ENCODE measurements around the gene IHH.

The IHH gene

DNA sequence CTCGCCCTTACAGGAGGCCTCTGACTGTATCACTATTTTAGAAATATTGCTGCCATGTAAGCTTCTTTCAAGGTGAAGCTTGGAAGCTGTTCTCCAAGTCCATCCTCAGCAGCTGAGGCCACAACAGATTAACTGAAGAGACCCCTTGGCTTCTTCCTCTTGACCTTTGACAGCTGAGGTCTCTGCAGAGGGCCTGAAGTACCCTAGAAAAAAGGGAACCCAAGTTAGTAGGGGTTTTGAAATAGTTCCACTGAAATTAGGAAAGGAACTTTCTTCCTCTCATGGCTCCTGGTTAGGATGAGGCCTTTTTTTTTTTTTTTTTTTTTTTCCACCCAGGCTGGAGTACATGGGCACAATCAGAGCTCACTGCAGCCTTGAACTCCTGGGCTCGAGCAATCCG is 15.5 kb upstream of the IHH start:
- no peak for DNase-seq (ENCODE audit: low read depth)
- H3K4me3 ChIP-seq (ENCODE audit: low read length): no peak overlapping the region
- TF ChIP-seq, protein P1, sequence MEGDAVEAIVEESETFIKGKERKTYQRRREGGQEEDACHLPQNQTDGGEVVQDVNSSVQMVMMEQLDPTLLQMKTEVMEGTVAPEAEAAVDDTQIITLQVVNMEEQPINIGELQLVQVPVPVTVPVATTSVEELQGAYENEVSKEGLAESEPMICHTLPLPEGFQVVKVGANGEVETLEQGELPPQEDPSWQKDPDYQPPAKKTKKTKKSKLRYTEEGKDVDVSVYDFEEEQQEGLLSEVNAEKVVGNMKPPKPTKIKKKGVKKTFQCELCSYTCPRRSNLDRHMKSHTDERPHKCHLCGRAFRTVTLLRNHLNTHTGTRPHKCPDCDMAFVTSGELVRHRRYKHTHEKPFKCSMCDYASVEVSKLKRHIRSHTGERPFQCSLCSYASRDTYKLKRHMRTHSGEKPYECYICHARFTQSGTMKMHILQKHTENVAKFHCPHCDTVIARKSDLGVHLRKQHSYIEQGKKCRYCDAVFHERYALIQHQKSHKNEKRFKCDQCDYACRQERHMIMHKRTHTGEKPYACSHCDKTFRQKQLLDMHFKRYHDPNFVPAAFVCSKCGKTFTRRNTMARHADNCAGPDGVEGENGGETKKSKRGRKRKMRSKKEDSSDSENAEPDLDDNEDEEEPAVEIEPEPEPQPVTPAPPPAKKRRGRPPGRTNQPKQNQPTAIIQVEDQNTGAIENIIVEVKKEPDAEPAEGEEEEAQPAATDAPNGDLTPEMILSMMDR (conservative IDR thresholded peaks at IDR 0.05; ENCODE audit: low read depth, low read length): no peak

DNA sequence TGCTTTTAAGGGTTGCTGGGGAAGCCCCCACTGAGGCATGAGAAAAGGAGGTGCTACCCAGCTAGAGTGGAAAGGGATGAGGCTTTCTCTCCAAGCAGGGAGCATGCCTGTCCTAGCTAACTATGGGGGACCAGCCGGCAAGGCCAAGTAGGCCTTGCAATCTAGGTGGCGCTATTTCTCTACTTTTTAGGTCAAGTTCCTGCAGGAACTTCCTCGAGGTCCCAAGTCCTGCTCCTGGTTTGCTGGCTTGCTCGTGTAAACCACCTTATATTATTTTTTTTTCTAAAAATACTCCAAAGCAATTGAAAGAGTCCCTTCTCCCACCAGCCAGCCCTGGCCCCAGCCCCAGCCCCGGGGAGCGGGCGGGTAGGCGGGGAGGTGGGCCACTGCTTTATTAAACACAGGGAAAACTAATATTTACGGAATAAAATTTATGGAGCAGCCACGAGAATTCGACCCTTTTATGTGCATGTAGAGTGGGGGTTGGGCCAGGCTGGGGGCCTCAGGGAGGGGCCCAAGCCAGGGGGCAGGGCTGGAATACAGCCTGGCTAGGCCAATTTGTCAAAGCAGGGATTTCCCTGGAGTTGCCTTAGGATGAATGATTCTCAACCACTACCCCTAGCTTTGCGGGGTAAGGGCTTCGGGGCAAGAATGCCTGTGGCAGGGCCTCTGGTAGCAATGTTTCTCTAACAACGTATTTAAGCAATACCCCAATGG is 12.8 kb upstream of the IHH start:
- TF ChIP-seq, protein P1 (conservative IDR thresholded peaks at IDR 0.05; ENCODE audit: low read depth, low read length): peak; percentile 65
- DNase-seq (ENCODE audit: low read depth): peak; percentile 9
- no peak overlapping the region for H3K4me3 ChIP-seq (ENCODE audit: low read length)

DNA sequence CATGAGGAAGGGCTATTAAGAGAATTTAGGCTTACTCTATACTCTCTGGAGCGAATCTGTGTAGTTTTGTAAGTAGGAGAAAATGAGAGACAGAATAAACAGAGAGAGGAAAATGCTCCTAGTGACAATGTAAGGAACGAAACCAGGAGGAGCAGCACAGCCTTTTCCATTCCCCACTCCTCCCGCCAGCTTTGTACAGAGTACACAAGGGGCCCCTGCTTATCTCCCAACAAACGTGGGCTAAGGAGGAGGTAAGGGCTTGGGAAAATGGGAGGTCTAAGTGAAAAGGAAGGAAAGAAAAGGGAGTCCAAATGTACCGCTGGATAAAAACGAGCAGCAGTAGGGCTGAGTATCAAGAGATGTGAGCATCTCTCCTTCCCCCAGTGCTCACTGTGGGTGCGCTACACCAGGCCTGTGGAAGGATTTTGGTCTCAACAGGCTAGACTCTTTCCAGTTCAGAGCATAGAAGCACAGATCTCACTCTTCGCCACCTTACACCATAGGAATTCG is 12.1 kb upstream of the IHH start:
- TF ChIP-seq, protein P1 (conservative IDR thresholded peaks at IDR 0.05; ENCODE audit: low read depth, low read length): no peak
- H3K4me3 ChIP-seq (ENCODE audit: low read length): no peak overlapping the region
- DNase-seq (ENCODE audit: low read depth): no peak

DNA sequence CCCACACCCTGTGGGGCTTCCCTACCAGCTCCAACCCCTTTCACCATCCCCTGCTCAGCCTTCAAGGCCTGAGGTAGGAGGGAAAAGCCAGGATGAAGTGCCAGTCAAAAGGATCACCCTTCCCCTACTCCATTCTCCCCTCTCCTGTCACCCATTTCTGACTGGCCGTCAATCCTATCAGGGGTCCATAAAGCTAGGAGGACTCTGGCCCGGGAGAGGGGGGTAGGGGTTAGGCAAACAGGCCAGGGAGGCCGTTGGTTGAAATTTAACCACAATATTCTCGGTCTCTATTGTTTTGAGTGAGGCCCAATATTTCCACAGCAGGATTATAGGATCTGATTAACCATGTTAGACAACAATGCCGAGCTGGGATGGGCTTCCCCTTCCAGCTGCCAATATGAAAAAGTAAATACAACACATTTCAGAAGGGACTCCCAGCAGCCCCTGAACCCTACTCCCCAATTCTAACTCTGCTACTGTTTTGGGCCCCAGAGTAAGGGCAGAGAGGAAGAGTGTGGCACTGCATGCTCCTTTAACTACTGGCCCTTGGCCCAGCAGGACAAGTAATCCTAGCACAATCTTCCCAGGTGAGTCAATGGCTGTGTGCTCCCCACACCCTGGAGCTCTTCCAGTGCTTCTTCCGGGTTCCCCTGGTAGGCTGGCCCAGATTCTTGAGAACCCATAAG is 10.6 kb upstream of the IHH start:
- H3K4me3 ChIP-seq (ENCODE audit: low read length): no peak overlapping the region
- no peak for DNase-seq (ENCODE audit: low read depth)
- TF ChIP-seq, protein P1 (conservative IDR thresholded peaks at IDR 0.05; ENCODE audit: low read depth, low read length): no peak

DNA sequence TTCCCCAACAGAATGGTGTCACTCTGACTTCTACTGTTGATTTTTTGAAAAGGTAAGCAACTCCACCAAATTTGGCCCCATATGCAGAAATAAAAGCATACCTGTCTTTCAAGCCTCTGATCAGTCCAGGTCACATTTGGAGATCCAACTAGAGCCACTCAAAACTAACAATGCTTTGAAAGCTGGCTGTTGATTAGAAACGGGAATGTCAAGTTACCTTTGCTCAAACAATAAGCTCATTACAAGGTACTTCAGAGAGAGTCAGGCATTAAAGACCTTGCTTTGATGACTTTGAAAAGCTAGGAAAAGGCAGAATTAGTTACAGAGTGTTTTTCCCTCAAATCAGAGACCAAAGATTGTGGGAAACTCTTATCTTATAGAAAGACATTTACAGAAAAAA is 4.8 kb upstream of the IHH start:
- H3K4me3 ChIP-seq (ENCODE audit: low read length): no peak overlapping the region
- no peak for DNase-seq (ENCODE audit: low read depth)
- TF ChIP-seq, protein P1 (conservative IDR thresholded peaks at IDR 0.05; ENCODE audit: low read depth, low read length): no peak

DNA sequence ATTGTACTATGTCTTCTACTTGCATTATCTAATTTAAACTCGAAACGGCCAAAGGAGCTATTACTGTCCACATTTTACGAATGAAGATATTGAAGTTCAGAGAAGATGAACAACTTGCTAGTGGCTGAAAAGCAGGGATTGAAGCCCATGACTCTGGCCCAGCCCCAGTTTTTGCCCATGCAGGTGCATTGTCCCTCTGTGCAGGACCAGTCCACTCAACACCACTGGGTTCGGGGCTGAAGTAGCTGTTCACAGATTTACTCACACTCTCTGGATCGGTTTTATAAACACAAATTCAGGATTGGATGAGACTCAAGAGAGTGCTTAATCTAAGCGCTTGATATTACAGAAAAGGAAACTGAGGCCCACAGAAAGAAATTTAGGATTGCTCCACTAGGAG is 1.4 kb upstream of the IHH start:
- DNase-seq (ENCODE audit: low read depth): no peak
- TF ChIP-seq, protein P1 (conservative IDR thresholded peaks at IDR 0.05; ENCODE audit: low read depth, low read length): no peak
- H3K4me3 ChIP-seq (ENCODE audit: low read length): no peak overlapping the region
